Neural crest cell (in vitro differentiated cells): Measurements from ENCODE around the gene ERC2. TPM values are rescaled to one million over a fixed set of nuclear protein-coding genes. Genes with fewer than 3 reads are reported as not detected.

Experiments
- DNase-seq: peaks from one replicate; pipeline ENCODE4 v3.0.0; 2021; ENCODE audit warnings: low read depth, mixed read lengths, low spot score
- H3K27ac Mint-ChIP-seq: one replicate; pipeline ENCODE4 v1.8.0; 2021; ENCODE audit warnings: mild to moderate bottlenecking, mixed read lengths; ENCODE audit not compliant: unreplicated experiment
- H3K27me3 Mint-ChIP-seq: 2 replicates; pipeline ENCODE4 v1.8.0; 2021; ENCODE audit warnings: low read depth, mild to moderate bottlenecking, mixed read lengths
- H3K36me3 Mint-ChIP-seq: 2 replicates; pipeline ENCODE4 v1.8.0; 2021; ENCODE audit warnings: low read depth, mild to moderate bottlenecking, mixed read lengths
- H3K4me1 Mint-ChIP-seq: 2 replicates; pipeline ENCODE4 v1.8.0; 2021; ENCODE audit warnings: mixed read lengths
- H3K4me3 Mint-ChIP-seq: one replicate; pipeline ENCODE4 v1.8.0; 2021; ENCODE audit warnings: mild to moderate bottlenecking, mixed read lengths
- H3K9me3 Mint-ChIP-seq: 2 replicates; pipeline ENCODE4 v1.8.0; 2021; ENCODE audit warnings: mixed read lengths
- CTCF ChIP-seq: fragments of 200-600 bp; sonication (generic); conservative IDR thresholded peaks from 2 replicates; pipeline ENCODE4 v1.5.0; 2021; ENCODE audit warnings: antibody characterized with exemption, mild to moderate bottlenecking
- total RNA-seq: library from RNA; stranded (reverse); gene quantifications from 2 replicates; pipeline ENCODE4 v1.2.1, GENCODE V29; 2021

The ERC2 gene
- total RNA-seq, 1 donor from 2014 or later: 13.5 TPM

GRCh38 chr3:55692295-55692956, 775.8 kb downstream of the ERC2 start:
- TF ChIP-seq CTCF: no peak
- H3K27me3 Mint-ChIP-seq: peaks cover 6% of the 10 kb centered on the region
- H3K27ac Mint-ChIP-seq: no peak overlapping the region
- no peaks in the 10 kb centered on the region for H3K9me3 Mint-ChIP-seq
- H3K36me3 Mint-ChIP-seq: no peaks in the 10 kb centered on the region
- no peak for DNase-seq
- no peak overlapping the region for H3K4me3 Mint-ChIP-seq
- peaks cover 24% of the 10 kb centered on the region for H3K4me1 Mint-ChIP-seq

- DNase-seq: no peak
- peaks cover 37% of the 10 kb centered on the region for H3K4me1 Mint-ChIP-seq
- no peak overlapping the region for H3K27ac Mint-ChIP-seq
- H3K27me3 Mint-ChIP-seq: peaks cover 6% of the 10 kb centered on the region
- no peak for TF ChIP-seq CTCF
- H3K9me3 Mint-ChIP-seq: no peaks in the 10 kb centered on the region
- no peak overlapping the region for H3K4me3 Mint-ChIP-seq
- no peaks in the 10 kb centered on the region for H3K36me3 Mint-ChIP-seq
These were observed 777.1 kb downstream of the ERC2 start for GRCh38 chr3:55691141-55691540.

GRCh38 chr3:55690726-55691125, 777.5 kb downstream of the ERC2 start:
- Mint-ChIP-seq H3K36me3 (no peaks in the 10 kb centered on the region), H3K9me3 (no peaks in the 10 kb centered on the region), H3K27me3 (peaks cover 6% of the 10 kb centered on the region), H3K4me3 (no peak overlapping the region), H3K27ac (no peak overlapping the region), H3K4me1 (peaks cover 37% of the 10 kb centered on the region)
- no peak for TF ChIP-seq CTCF
- no peak for DNase-seq

- peaks cover 6% of the 10 kb centered on the region for H3K27me3 Mint-ChIP-seq
- H3K27ac Mint-ChIP-seq: no peak overlapping the region
- H3K4me3 Mint-ChIP-seq: no peak overlapping the region
- H3K36me3 Mint-ChIP-seq: no peaks in the 10 kb centered on the region
- DNase-seq: no peak
- no peaks in the 10 kb centered on the region for H3K9me3 Mint-ChIP-seq
- TF ChIP-seq CTCF: no peak
- H3K4me1 Mint-ChIP-seq: peaks cover 37% of the 10 kb centered on the region
These were observed 778.1 kb downstream of the ERC2 start for GRCh38 chr3:55690177-55690576.

- Mint-ChIP-seq H3K4me1 (peaks cover 46% of the 10 kb centered on the region), H3K4me3 (no peak overlapping the region), H3K9me3 (no peaks in the 10 kb centered on the region), H3K27me3 (peaks cover 6% of the 10 kb centered on the region), H3K27ac (no peak overlapping the region), H3K36me3 (no peaks in the 10 kb centered on the region)
- no peak for TF ChIP-seq CTCF
- no peak for DNase-seq
These were observed 780.1 kb downstream of the ERC2 start for GRCh38 chr3:55688154-55688553.
